Measurements from ENCODE around the gene STRAP. TPM values are rescaled to one million over a fixed set of nuclear protein-coding genes. Genes with fewer than 3 reads are reported as not detected.

STRAP gene
- total and polyA plus RNA-seq, 2 donors (not counting 3 experiments of a cell fraction or from before 2014, with no cell fraction given) = 76.9 to 138 TPM

DNA sequence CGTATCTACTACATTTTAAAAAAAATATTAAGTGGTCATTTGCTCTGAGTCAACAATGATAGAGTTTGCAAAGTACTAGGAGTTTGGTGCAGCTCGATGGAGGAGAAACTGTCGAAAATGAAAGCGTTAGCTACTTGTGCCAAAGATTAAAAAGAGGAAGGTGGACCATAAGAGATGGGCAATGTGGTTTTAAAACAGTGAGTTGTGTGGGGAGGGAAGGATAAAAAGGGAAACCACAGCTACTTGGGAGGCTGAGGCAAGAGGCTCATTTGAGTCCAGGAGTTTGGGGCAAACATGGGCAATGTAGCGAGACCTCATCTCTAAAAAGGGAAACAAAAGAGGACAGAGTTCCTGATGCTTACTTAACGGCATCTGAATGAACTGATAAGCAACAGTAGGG, 18.2 kb upstream of the STRAP start:
- DNase-seq (ENCODE audit: low read depth, low spot score) (no peak), FAIRE-seq (no peak)
- Histone ChIP-seq H3K79me2 (ENCODE audit: control insufficient read depth, insufficient read depth, low read length) (no peaks in the 10 kb centered on the region), H3K27me3 (ENCODE audit: control insufficient read depth in 2 of 2, insufficient read depth in 2 of 2, low read length in 2 of 2) (peaks cover 2% of the 10 kb centered on the region in 2 experiments), H3K4me1 (ENCODE audit: control insufficient read depth, extremely low read depth, insufficient read depth, low read length) (no peaks in the 10 kb centered on the region), H2AFZ (ENCODE audit: low read depth, low read length) (no peak overlapping the region), H4K20me1 (replicated peaks; ENCODE audit: control insufficient read depth, extremely low read depth, insufficient read depth, low read length) (no peaks in the 10 kb centered on the region), H3K9ac (replicated peaks; ENCODE audit: extremely low read depth, insufficient read depth, low read length) (no peak overlapping the region), H3K4me2 (ENCODE audit: insufficient read depth, low read length) (no peak overlapping the region), H3K9me1 (replicated peaks; ENCODE audit: control insufficient read depth, extremely low read depth, insufficient read depth, low read length) (no peaks in the 10 kb centered on the region), H3K36me3 (ENCODE audit: control insufficient read depth in 2 of 2, extremely low read depth in 1 of 2, insufficient read depth in 2 of 2, low read length in 2 of 2) (no peaks in the 10 kb centered on the region), H3K4me3 (replicated peaks in 1 of 3; ENCODE audit: insufficient read depth in 1 of 3, low read depth in 1 of 3, low read length in 3 of 3) (no peak overlapping the region), H3K27ac (ENCODE audit: insufficient read depth, low read depth, low read length) (no peak overlapping the region), H3K9me3 (replicated peaks; ENCODE audit: control insufficient read depth, insufficient read depth, low read length) (no peaks in the 10 kb centered on the region)
- BruUV-seq (replicated peaks) = no TSS peak
- intact Hi-C loops (cut with micrococcal nuclease) = no loop called here
- CTCF ChIA-PET = interaction anchor here (0.9 to 2.9 kb wide), 3 partner anchors 273 to 332 kb away, joined by 3 to 9 read pairs (median 3); no protein-coding TSS in a partner anchor
- no peak for TF ChIP-seq MYC (IDR thresholded peaks at IDR 0.05; ENCODE audit: low read depth, low read length)
- no peak for TF ChIP-seq EZH2 (IDR thresholded peaks at IDR 0.05; ENCODE audit: borderline replicate concordance, low read depth, low read length, severe bottlenecking)
- TF ChIP-seq POLR2AphosphoS5 (IDR thresholded peaks at IDR 0.05; ENCODE audit: insufficient read depth, low read depth, low read length) = no peak
- no peak for TF ChIP-seq FOS (IDR thresholded peaks at IDR 0.05; ENCODE audit: borderline replicate concordance, insufficient read depth, low read length)
- no peak for TF ChIP-seq POLR2A (IDR thresholded peaks at IDR 0.05; ENCODE audit: low read depth, low read length)
- TF ChIP-seq, protein P1, sequence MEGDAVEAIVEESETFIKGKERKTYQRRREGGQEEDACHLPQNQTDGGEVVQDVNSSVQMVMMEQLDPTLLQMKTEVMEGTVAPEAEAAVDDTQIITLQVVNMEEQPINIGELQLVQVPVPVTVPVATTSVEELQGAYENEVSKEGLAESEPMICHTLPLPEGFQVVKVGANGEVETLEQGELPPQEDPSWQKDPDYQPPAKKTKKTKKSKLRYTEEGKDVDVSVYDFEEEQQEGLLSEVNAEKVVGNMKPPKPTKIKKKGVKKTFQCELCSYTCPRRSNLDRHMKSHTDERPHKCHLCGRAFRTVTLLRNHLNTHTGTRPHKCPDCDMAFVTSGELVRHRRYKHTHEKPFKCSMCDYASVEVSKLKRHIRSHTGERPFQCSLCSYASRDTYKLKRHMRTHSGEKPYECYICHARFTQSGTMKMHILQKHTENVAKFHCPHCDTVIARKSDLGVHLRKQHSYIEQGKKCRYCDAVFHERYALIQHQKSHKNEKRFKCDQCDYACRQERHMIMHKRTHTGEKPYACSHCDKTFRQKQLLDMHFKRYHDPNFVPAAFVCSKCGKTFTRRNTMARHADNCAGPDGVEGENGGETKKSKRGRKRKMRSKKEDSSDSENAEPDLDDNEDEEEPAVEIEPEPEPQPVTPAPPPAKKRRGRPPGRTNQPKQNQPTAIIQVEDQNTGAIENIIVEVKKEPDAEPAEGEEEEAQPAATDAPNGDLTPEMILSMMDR (IDR thresholded peaks at IDR 0.05; ENCODE audit: extremely low read depth in 1 of 2, insufficient read depth in 1 of 2, low read depth in 1 of 2, low read length in 2 of 2) = no peak
- TF ChIP-seq, protein P2, sequence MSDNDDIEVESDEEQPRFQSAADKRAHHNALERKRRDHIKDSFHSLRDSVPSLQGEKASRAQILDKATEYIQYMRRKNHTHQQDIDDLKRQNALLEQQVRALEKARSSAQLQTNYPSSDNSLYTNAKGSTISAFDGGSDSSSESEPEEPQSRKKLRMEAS (IDR thresholded peaks at IDR 0.05; ENCODE audit: insufficient read depth, insufficient read length) = no peak
- TF ChIP-seq JUN (IDR thresholded peaks at IDR 0.05; ENCODE audit: borderline replicate concordance, insufficient read depth, insufficient read length, low read depth) = no peak
- no peak for TF ChIP-seq GATA2 (IDR thresholded peaks at IDR 0.05; ENCODE audit: insufficient read depth, insufficient read length, low read depth, low read length)
- dilution Hi-C loops (cut with MboI; ENCODE audit: extremely low pct_ligation_motif_present, low sequenced_read_pairs) = no loop called here
- POLR2A ChIA-PET = no interaction called here

Measured in endothelial cell of umbilical vein (primary cell).